Measurements from ENCODE around the gene B4GALNT3.

The B4GALNT3 gene

DNA sequence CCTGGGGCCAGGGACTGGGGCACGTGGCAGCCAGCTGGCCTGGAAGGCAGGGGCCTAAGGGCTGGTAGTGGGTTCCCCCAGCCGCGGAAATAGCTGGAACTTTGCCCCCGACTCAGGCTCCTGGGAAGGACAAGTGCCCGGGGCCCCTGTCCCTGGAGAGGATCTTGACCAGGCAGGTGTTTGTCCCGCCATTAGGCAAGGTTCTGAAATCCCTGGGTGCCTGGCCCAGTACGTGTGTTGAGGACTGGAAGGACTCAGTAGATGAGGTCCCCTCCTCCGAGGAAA is 94.2 kb downstream of the B4GALNT3 start:
- Mint-ChIP-seq H3K4me1 (peaks cover 30% of the 10 kb centered on the region), H3K4me3 (no peak overlapping the region), H3K27me3 (ENCODE audit: low read depth, poor library complexity) (peaks cover 16% of the 10 kb centered on the region), H3K27ac (no peak overlapping the region), H3K9me3 (no peaks in the 10 kb centered on the region), H3K36me3 (ENCODE audit: low read depth) (peaks cover 15% of the 10 kb centered on the region)
- no peak for TF ChIP-seq CTCF (IDR thresholded peaks at IDR 0.05)
- no peak for DNase-seq

- no peak overlapping the region for H3K4me3 Mint-ChIP-seq
- peaks cover 35% of the 10 kb centered on the region for H3K4me1 Mint-ChIP-seq
- peaks cover 15% of the 10 kb centered on the region for H3K36me3 Mint-ChIP-seq (ENCODE audit: low read depth)
- no peak for TF ChIP-seq CTCF (IDR thresholded peaks at IDR 0.05)
- no peaks in the 10 kb centered on the region for H3K9me3 Mint-ChIP-seq
- peaks cover 19% of the 10 kb centered on the region for H3K27me3 Mint-ChIP-seq (ENCODE audit: low read depth, poor library complexity)
- no peak for DNase-seq
- no peak overlapping the region for H3K27ac Mint-ChIP-seq
These were observed 96.8 kb downstream of the B4GALNT3 start for GRCh38 chr12:556498-556897.

DNA sequence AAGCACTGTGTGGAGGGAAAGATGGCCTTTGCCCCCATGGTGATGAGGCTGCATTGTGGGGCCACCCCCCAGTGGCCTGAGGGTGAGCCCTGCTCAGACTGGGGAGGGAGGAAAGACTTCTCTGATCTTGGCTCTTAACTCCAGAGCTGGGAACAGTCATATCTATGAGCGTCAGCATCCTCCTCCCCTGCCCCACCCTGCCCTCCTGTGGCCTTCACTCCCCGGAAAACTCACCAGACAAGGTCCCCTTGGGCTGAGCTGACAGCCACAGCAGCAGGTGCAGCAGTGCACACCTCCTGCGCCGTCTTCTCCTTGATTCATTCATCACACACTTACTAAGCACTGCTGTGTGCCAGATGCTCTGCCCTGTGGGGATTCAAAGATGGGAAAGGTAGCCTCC is 98.8 kb downstream of the B4GALNT3 start:
- peaks cover 15% of the 10 kb centered on the region for H3K27me3 Mint-ChIP-seq (ENCODE audit: low read depth, poor library complexity)
- H3K36me3 Mint-ChIP-seq (ENCODE audit: low read depth): peaks cover 5% of the 10 kb centered on the region
- peaks cover 23% of the 10 kb centered on the region for H3K4me1 Mint-ChIP-seq
- TF ChIP-seq CTCF (IDR thresholded peaks at IDR 0.05): no peak
- H3K27ac Mint-ChIP-seq: no peak overlapping the region
- DNase-seq: no peak
- H3K9me3 Mint-ChIP-seq: no peaks in the 10 kb centered on the region
- H3K4me3 Mint-ChIP-seq: no peak overlapping the region

GRCh38 chr12:559208-559905 is 99.6 kb downstream of the B4GALNT3 start:
- DNase-seq: no peak
- no peak for TF ChIP-seq CTCF (IDR thresholded peaks at IDR 0.05)
- peaks cover 15% of the 10 kb centered on the region for H3K27me3 Mint-ChIP-seq (ENCODE audit: low read depth, poor library complexity)
- H3K4me1 Mint-ChIP-seq: peaks cover 18% of the 10 kb centered on the region
- H3K9me3 Mint-ChIP-seq: no peaks in the 10 kb centered on the region
- H3K36me3 Mint-ChIP-seq (ENCODE audit: low read depth): peaks cover 5% of the 10 kb centered on the region
- H3K4me3 Mint-ChIP-seq: no peak overlapping the region
- H3K27ac Mint-ChIP-seq: peak overlapping the region; percentile 62

DNA sequence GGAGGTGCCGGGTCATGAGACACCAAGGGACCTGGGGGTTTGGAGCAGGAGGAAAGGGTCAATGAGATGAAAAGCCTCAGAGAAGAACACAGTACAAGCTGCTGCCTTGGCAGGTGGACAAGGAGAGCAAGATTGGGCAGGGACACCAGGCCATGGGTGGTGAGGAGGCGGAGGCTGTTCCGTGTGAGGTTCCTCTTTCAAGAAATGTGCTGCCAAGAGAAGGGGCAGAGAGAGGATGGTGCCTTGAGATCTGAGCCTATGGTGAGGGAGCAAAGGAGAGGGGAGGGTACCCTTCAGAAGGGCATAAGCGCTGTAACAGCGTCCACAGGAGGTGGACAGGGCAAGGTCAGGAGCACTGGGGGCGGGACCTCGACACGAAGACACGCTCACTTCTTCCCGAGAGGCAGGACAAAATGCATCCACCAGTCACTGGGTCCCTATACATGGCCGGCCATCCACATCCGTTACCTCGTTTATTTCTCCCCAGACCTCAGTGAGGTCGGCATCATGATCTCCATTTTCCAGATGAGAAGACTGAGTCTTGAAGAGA is 100.2 kb downstream of the B4GALNT3 start:
- peaks cover 4% of the 10 kb centered on the region for H3K36me3 Mint-ChIP-seq (ENCODE audit: low read depth)
- H3K4me3 Mint-ChIP-seq: no peak overlapping the region
- H3K9me3 Mint-ChIP-seq: no peaks in the 10 kb centered on the region
- no peak for TF ChIP-seq CTCF (IDR thresholded peaks at IDR 0.05)
- peaks cover 15% of the 10 kb centered on the region for H3K27me3 Mint-ChIP-seq (ENCODE audit: low read depth, poor library complexity)
- H3K4me1 Mint-ChIP-seq: peaks cover 18% of the 10 kb centered on the region
- no peak overlapping the region for H3K27ac Mint-ChIP-seq
- no peak for DNase-seq

All from nephron progenitor cell (in vitro differentiated cells).